Measurements from ENCODE around the gene DNAAF6. TPM values are rescaled to one million over a fixed set of nuclear protein-coding genes. Genes with fewer than 3 reads are reported as not detected.

The DNAAF6 gene
- polyA plus RNA-seq, 1 of the 3 experiments (the other 2 are of a cell fraction): not detected

GRCh38 chrX:107293056-107293455, 86.6 kb downstream of the DNAAF6 start (continued):
- no peak for TF ChIP-seq MAX (IDR thresholded peaks at IDR 0.05; ENCODE audit: low read depth)

Small RNAs within 50 kb of the gene (small RNA-seq; reads per million reads assigned to genes)
- 0 reads per million in 7 experiments for gene RF00019

Other genes with a start within 250 kb of the DNAAF6 start
- 12.5 and 13.7 TPM in 2 replicates for gene MORC4, start 206.4 kb upstream of the DNAAF6 start, polyA plus RNA-seq (2012; rRNA removed)
- gene RBM41, start 87.8 kb upstream of the DNAAF6 start, polyA plus RNA-seq (2012; rRNA removed): 4.2 and 6.4 TPM in 2 replicates
- gene NUP62CL, start 178 bp upstream of the DNAAF6 start, polyA plus RNA-seq (2012; rRNA removed): 3.2 and 3.3 TPM in 2 replicates
- gene FRMPD3, start 243.0 kb downstream of the DNAAF6 start, polyA plus RNA-seq (2012; rRNA removed): 0.03 and 0.06 TPM in 2 replicates

Measured in SK-N-SH (cell line).